ENCODE measurements around the gene RBM47. TPM values are rescaled to one million over a fixed set of nuclear protein-coding genes. Genes with fewer than 3 reads are reported as not detected.

The RBM47 gene
- total RNA-seq, 1 donor: 2.2 TPM

DNA sequence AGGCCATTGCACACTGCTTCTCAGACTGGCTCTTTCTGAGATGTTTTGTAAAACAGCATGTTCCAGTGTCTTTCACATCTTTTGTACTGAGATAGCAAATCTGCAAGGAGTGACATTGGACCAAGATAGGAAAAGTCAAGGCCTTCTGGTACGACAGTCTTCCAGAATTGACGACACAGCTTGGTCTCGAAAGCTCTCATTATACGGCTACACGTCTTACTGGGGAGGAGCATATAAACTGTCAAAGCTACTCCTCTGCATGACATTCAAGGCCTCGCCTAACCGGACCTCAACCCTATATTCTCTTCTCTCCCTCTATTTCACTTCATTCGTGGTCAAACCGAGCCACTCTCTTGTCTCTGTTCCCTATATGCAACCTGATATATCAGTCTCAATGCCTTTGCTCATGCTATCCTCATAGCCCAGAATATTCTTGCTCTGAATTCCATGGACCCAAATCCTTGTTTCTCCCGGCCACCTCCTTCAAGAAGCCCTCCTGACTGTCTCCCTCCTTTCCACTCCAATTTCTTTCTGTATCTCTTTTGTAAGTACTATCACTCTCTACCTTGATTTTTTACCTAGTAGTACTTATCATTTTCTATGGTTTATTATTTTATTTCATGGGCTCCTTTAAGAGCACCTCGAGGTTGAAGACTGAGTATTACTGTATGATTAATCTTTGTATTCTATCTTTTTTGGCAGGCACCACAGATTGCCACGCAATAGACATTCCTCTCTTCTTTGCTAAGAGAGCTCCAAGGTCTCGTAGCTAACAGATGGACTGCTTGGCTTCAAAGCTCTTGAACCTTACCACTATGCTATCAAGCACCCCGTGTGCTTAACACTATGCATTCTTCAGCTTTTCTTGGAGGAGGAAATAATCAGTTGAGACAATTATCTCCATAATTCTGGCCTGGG is 35.1 kb downstream of the RBM47 start:
- H4K20me1 ChIP-seq (ENCODE audit: insufficient read depth, low read length): no peaks in the 10 kb centered on the region
- peaks cover 13% of the 10 kb centered on the region for H3K4me1 ChIP-seq (ENCODE audit: insufficient read depth, low read length)
- no peaks in the 10 kb centered on the region for H3K27me3 ChIP-seq (ENCODE audit: insufficient read depth, low read length)
- H2AFZ ChIP-seq (ENCODE audit: low read length): no peak overlapping the region
- H3K27ac ChIP-seq (ENCODE audit: low read depth, low read length): no peak overlapping the region
- peak overlapping the region; percentile 34 for H3K4me2 ChIP-seq (ENCODE audit: insufficient read depth, low read length)
- H3K4me3 ChIP-seq (ENCODE audit: insufficient read depth, low read length): no peak overlapping the region
- no peaks in the 10 kb centered on the region for H3K79me2 ChIP-seq (ENCODE audit: insufficient read depth, low read length)
- peak; percentile 82 for DNase-seq (ENCODE audit: insufficient read length, low spot score, missing footprints)
- TF ChIP-seq, protein P1, sequence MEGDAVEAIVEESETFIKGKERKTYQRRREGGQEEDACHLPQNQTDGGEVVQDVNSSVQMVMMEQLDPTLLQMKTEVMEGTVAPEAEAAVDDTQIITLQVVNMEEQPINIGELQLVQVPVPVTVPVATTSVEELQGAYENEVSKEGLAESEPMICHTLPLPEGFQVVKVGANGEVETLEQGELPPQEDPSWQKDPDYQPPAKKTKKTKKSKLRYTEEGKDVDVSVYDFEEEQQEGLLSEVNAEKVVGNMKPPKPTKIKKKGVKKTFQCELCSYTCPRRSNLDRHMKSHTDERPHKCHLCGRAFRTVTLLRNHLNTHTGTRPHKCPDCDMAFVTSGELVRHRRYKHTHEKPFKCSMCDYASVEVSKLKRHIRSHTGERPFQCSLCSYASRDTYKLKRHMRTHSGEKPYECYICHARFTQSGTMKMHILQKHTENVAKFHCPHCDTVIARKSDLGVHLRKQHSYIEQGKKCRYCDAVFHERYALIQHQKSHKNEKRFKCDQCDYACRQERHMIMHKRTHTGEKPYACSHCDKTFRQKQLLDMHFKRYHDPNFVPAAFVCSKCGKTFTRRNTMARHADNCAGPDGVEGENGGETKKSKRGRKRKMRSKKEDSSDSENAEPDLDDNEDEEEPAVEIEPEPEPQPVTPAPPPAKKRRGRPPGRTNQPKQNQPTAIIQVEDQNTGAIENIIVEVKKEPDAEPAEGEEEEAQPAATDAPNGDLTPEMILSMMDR (IDR thresholded peaks at IDR 0.05; ENCODE audit: extremely low read depth, low read depth, low read length): no peak
- H3K9me3 ChIP-seq (ENCODE audit: low read depth, low read length): no peaks in the 10 kb centered on the region
- no peaks in the 10 kb centered on the region for H3K36me3 ChIP-seq (ENCODE audit: insufficient read depth, low read length)

DNA sequence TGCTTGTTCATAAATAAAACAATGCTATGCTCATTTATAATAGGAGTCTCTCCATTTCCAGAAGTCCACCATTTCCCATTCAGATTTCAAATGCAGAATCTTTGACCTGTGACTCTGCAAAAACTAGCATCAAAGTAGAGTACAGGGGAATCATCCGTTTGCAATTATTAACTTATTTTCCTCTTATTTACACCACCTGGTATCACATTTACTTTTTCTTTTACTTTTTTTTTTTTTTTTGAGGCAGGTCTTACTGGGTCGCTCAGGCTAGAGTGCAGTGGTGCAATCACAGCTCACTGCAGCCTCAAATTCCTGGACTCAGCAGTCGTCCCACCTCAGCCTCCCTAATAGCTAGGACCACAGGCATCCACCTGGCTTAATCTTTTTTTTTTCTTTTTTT is 37.6 kb downstream of the RBM47 start:
- H2AFZ ChIP-seq (ENCODE audit: low read length): no peak overlapping the region
- no peaks in the 10 kb centered on the region for H3K79me2 ChIP-seq (ENCODE audit: insufficient read depth, low read length)
- DNase-seq (ENCODE audit: insufficient read length, low spot score, missing footprints): no peak
- H3K27ac ChIP-seq (ENCODE audit: low read depth, low read length): no peak overlapping the region
- H3K27me3 ChIP-seq (ENCODE audit: insufficient read depth, low read length): no peaks in the 10 kb centered on the region
- H3K4me3 ChIP-seq (ENCODE audit: insufficient read depth, low read length): no peak overlapping the region
- no peaks in the 10 kb centered on the region for H4K20me1 ChIP-seq (ENCODE audit: insufficient read depth, low read length)
- no peaks in the 10 kb centered on the region for H3K36me3 ChIP-seq (ENCODE audit: insufficient read depth, low read length)
- no peak overlapping the region for H3K4me2 ChIP-seq (ENCODE audit: insufficient read depth, low read length)
- H3K4me1 ChIP-seq (ENCODE audit: insufficient read depth, low read length): peaks cover 26% of the 10 kb centered on the region
- TF ChIP-seq, protein P1 (IDR thresholded peaks at IDR 0.05; ENCODE audit: extremely low read depth, low read depth, low read length): no peak
- no peaks in the 10 kb centered on the region for H3K9me3 ChIP-seq (ENCODE audit: low read depth, low read length)

- H3K4me2 ChIP-seq (ENCODE audit: insufficient read depth, low read length): peak overlapping the region; percentile 39
- no peak overlapping the region for H3K27ac ChIP-seq (ENCODE audit: low read depth, low read length)
These were observed 41.8 kb downstream of the RBM47 start for GRCh38 chr4:40587826-40588225.

GRCh38 chr4:40587351-40587750 is 42.3 kb downstream of the RBM47 start:
- H2AFZ ChIP-seq (ENCODE audit: low read length): peak overlapping the region; percentile 29
- H3K9me3 ChIP-seq (ENCODE audit: low read depth, low read length): no peaks in the 10 kb centered on the region
- no peak overlapping the region for H3K27ac ChIP-seq (ENCODE audit: low read depth, low read length)
- H3K36me3 ChIP-seq (ENCODE audit: insufficient read depth, low read length): no peaks in the 10 kb centered on the region
- no peak overlapping the region for H3K4me2 ChIP-seq (ENCODE audit: insufficient read depth, low read length)
- no peaks in the 10 kb centered on the region for H3K27me3 ChIP-seq (ENCODE audit: insufficient read depth, low read length)
- TF ChIP-seq, protein P1 (IDR thresholded peaks at IDR 0.05; ENCODE audit: extremely low read depth, low read depth, low read length): no peak
- H3K4me1 ChIP-seq (ENCODE audit: insufficient read depth, low read length): peaks cover 14% of the 10 kb centered on the region
- no peak overlapping the region for H3K4me3 ChIP-seq (ENCODE audit: insufficient read depth, low read length)
- no peaks in the 10 kb centered on the region for H4K20me1 ChIP-seq (ENCODE audit: insufficient read depth, low read length)
- no peaks in the 10 kb centered on the region for H3K79me2 ChIP-seq (ENCODE audit: insufficient read depth, low read length)
- no peak for DNase-seq (ENCODE audit: insufficient read length, low spot score, missing footprints)

More at GRCh38 chr4:40587826-40588225, 41.8 kb downstream of the RBM47 start:
- Histone ChIP-seq H3K4me3 (ENCODE audit: insufficient read depth, low read length) (no peak overlapping the region), H3K4me1 (ENCODE audit: insufficient read depth, low read length) (peaks cover 14% of the 10 kb centered on the region), H3K36me3 (ENCODE audit: insufficient read depth, low read length) (no peaks in the 10 kb centered on the region), H3K9me3 (ENCODE audit: low read depth, low read length) (no peaks in the 10 kb centered on the region), H3K79me2 (ENCODE audit: insufficient read depth, low read length) (no peaks in the 10 kb centered on the region), H3K27me3 (ENCODE audit: insufficient read depth, low read length) (no peaks in the 10 kb centered on the region), H2AFZ (ENCODE audit: low read length) (no peak overlapping the region), H4K20me1 (ENCODE audit: insufficient read depth, low read length) (no peaks in the 10 kb centered on the region)
- TF ChIP-seq, protein P1 (IDR thresholded peaks at IDR 0.05; ENCODE audit: extremely low read depth, low read depth, low read length): no peak
- peak; percentile 63 for DNase-seq (ENCODE audit: insufficient read length, low spot score, missing footprints)
